GM18870 (cell line): ENCODE data around the gene SERPINB7.
A peak's percentile ranks its signal among the peaks of the same experiment; 100 is the strongest.

Experiments
- ATAC-seq: cut with Tn5 transposase; IDR thresholded peaks from one replicate; pipeline ENCODE4 v1.9.1; 2021; ENCODE audit warnings: moderate library complexity; ENCODE audit not compliant: unreplicated experiment

SERPINB7 gene

GRCh38 chr18:63837590-63837989 lies 62.4 kb downstream of the SERPINB7 start:
- no peak for ATAC-seq

DNA sequence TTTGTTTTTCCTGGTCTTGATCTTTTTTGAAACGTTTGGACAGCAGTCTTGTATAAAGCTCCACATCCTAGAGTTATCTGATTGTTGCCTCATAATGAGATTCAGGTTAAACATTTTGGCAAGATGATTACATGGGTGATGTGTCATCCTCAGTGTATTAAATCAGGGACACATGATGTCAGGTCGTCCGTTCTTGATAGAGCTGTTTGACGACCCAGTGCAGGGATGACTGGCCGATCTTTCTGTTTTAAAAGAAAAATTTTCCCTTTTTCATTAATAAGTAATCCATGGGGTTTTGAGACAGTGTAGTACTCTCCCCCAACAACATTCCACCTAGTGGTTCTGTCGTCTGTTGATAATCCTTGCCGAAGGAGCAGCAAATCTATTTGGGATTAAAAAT lies 67.8 kb downstream of the SERPINB7 start:
- peak; percentile 52 for ATAC-seq

GRCh38 chr18:63844254-63844653 lies 69.0 kb downstream of the SERPINB7 start:
- peak; percentile 71 for ATAC-seq

- peak; percentile 47 for ATAC-seq
Measured at GRCh38 chr18:63848159-63848558, 72.9 kb downstream of the SERPINB7 start.

GRCh38 chr18:63850020-63850419 lies 74.8 kb downstream of the SERPINB7 start:
- ATAC-seq = peak; percentile 67

DNA sequence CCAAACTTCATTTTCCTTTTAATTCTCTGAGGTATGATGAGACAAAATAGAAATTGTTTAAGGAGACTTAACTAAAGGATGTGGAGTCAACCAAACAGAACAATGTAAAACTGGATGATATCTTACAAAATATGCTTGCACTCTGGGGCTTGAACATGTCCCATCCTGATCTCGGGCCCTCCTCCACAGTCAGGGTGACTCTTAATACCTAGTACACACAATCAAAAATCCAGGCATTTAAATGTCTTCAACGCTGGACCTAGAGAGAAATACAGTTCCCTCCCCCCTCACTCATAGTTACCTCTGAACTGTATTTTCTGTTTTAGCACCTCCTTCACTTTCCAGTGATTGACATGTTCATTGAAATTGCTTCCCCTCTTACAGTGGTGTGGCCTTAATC lies 75.4 kb downstream of the SERPINB7 start:
- no peak for ATAC-seq
